ENCODE data around the gene CORIN. TPM values are rescaled to one million over a fixed set of nuclear protein-coding genes. Genes with fewer than 3 reads are reported as not detected.

The CORIN gene
- total and polyA plus RNA-seq, 7 donors: under 0.01 to 2.5 (median 0.34) TPM

DNA sequence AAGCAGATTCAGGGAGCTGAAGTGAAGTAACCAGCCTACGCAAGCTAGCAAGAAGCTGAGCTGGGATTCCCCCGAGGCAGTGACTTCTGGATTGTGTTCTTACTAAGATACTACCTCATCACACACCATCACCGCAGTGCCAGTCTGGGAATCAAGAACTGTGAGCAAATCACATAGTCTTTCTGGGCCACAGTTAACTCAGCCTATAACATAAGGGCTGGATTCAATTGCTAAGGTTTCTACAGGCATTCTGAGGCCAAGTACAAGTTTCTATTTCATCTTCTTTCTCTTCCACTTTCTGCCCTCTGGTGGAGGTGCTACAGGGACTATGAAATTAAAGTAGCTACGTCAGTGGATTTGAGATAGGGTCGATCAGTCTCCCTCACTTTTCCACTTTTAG lies 1.4 kb upstream of the CORIN start:
- TF ChIP-seq POLR2AphosphoS5 (IDR thresholded peaks at IDR 0.05) (no peak), EP300 (IDR thresholded peaks at IDR 0.05) (no peak), POLR2A (IDR thresholded peaks at IDR 0.05) (no peak)
- TF ChIP-seq, protein P1, sequence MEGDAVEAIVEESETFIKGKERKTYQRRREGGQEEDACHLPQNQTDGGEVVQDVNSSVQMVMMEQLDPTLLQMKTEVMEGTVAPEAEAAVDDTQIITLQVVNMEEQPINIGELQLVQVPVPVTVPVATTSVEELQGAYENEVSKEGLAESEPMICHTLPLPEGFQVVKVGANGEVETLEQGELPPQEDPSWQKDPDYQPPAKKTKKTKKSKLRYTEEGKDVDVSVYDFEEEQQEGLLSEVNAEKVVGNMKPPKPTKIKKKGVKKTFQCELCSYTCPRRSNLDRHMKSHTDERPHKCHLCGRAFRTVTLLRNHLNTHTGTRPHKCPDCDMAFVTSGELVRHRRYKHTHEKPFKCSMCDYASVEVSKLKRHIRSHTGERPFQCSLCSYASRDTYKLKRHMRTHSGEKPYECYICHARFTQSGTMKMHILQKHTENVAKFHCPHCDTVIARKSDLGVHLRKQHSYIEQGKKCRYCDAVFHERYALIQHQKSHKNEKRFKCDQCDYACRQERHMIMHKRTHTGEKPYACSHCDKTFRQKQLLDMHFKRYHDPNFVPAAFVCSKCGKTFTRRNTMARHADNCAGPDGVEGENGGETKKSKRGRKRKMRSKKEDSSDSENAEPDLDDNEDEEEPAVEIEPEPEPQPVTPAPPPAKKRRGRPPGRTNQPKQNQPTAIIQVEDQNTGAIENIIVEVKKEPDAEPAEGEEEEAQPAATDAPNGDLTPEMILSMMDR (IDR thresholded peaks at IDR 0.05): no peak
- H3K4me3 ChIP-seq: no peak overlapping the region
- H3K27ac ChIP-seq: no peak overlapping the region
- H3K36me3 ChIP-seq: peaks cover 0 to 11% (median 0%) of the 10 kb centered on the region in 4 donors
- no peaks in the 10 kb centered on the region for H3K9me3 ChIP-seq
- WGBS, 2 donors: 71 to 82% methylated on average over 5 of the region's 5 CpGs
- H3K4me1 ChIP-seq: peaks cover 0 to 31% (median 26%) of the 10 kb centered on the region in 4 donors
- H3K27me3 ChIP-seq: peaks cover 0 to 5% (median 0%) of the 10 kb centered on the region in 3 donors
- intact Hi-C loops (cut with DNase I): loop anchor here (10.0 kb wide), 1 partner anchor 164 kb away; no protein-coding TSS in a partner anchor
- no peak for DNase-seq

DNA sequence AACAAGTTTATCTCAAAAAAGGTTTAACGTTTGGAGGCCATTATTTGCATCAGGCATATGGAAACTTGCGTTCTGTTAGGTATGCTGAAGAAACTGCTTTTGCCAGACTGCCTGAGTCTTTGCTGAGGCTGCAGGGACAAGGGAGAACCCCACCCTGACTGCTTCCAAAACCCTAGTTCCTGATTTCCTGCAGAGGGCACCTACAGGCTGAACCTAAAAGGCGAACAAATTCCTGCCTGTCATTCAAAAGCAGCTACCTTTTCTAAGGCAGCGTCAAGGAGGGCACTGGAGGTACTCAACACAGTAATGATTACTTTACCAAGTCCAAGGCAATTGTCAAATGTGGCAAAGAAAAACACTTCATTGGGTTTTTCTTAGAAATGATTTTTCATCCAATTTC lies 578 bp upstream of the CORIN start:
- no peak for TF ChIP-seq POLR2A (IDR thresholded peaks at IDR 0.05)
- no peak for TF ChIP-seq EP300 (IDR thresholded peaks at IDR 0.05)
- TF ChIP-seq, protein P1 (IDR thresholded peaks at IDR 0.05): no peak
- Histone ChIP-seq H3K4me3 (no peak overlapping the region), H3K9me3 (no peaks in the 10 kb centered on the region), H3K27ac (no peak overlapping the region), H3K4me1 (peaks cover 0 to 31% (median 26%) of the 10 kb centered on the region in 4 donors), H3K36me3 (peaks cover 0 to 3% (median 0%) of the 10 kb centered on the region in 4 donors), H3K27me3 (peaks cover 0 to 5% (median 0%) of the 10 kb centered on the region in 3 donors)
- intact Hi-C loops (cut with DNase I): loop anchor here (10.0 kb wide), 1 partner anchor 164 kb away; no protein-coding TSS in a partner anchor
- WGBS, 2 donors: 47 to 78% methylated on average over 4 of the region's 4 CpGs
- no peak for DNase-seq

DNA sequence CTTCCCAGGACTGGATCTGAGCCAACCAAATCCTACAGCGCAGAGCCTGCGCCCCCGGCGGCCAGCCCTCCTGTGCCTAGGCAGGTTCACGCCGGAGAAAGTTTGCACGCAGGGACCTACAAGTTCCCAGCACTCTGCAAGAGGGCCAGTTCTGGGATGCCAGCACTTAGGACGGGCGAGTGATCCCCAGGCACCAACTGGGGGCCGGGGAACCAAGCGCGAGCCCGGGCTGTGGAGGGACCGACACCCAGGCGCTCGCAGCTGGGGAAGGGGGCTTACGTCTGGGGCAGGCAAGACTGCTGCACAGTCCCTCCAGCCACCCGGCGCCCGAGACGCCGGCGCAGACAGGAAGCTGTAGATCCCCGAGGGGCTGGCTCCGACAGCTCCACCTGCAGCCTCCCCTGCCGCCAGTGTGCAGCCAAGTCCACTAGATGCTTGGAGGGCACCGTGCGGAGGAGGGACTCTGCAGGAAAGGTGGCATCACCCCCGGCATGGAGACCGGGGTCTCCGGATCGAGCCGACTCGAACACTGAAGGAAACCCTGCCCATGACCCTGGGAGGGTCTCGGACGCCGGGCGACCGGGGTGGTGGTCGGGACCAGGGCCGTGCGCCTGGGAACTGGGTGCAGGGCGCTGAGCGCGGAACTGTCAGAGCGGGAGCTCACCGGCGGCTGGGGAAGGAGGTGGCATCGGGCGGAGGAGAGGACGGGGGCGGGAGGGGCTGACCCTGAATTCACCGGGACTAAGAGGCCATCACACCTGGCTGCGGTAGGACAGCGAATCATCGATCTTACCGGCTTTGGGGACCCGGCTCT lies 566 bp downstream of the CORIN start:
- Histone ChIP-seq H3K27me3 (peaks cover 0 to 9% (median 0%) of the 10 kb centered on the region in 3 donors), H3K4me3 (peak overlapping the region; percentile 15 to 49 (median 43)), H3K27ac (no peak overlapping the region), H3K36me3 (no peaks in the 10 kb centered on the region), H3K4me1 (peaks cover 0 to 31% (median 26%) of the 10 kb centered on the region in 4 donors), H3K9me3 (no peaks in the 10 kb centered on the region)
- DNase-seq: peak; percentile 68
- intact Hi-C loops (cut with DNase I): loop anchor here (10.0 kb wide), 1 partner anchor 162 kb away; no protein-coding TSS in a partner anchor
- TF ChIP-seq POLR2A (IDR thresholded peaks at IDR 0.05) (no peak), POLR2AphosphoS5 (IDR thresholded peaks at IDR 0.05) (peak in 2 of 4 donors; percentile 10 to 13)
- 0 to 1% methylated on average over 58 of the region's 58 CpGs for WGBS, 2 donors

DNA sequence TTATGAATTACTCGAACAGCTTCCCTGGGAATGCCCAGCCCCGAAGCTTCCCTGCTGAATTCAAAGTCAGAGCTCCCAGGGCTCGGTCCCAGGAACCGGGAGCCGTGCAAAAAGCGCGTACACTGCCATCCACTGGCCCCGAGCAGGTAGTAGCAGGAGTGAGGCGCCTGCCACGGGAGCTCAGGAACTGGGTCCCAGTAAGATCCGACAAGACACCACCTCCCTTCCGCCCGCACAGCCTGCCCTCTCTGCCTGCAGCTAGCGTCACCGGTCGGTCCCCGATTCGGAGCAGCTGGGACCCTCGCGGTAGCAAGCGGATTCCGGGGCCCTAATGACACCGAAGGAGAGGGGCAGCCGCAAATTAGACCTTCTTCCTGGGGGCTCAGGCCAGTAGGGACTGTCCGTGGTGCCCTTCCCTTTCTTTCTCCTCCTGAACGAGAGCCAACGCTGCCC lies 1.2 kb downstream of the CORIN start:
- Histone ChIP-seq H3K9me3 (no peaks in the 10 kb centered on the region), H3K36me3 (no peaks in the 10 kb centered on the region), H3K27ac (no peak overlapping the region), H3K4me1 (peaks cover 0 to 31% (median 26%) of the 10 kb centered on the region in 4 donors), H3K4me3 (peak overlapping the region; percentile 15 to 49 (median 43)), H3K27me3 (peaks cover 0 to 9% (median 0%) of the 10 kb centered on the region in 3 donors)
- intact Hi-C loops (cut with DNase I): loop anchor here (10.0 kb wide), 1 partner anchor 162 kb away; no protein-coding TSS in a partner anchor
- TF ChIP-seq, protein P1 (IDR thresholded peaks at IDR 0.05): peak in 3 of 4 experiments; percentile 32 to 53 (median 39)
- TF ChIP-seq POLR2A (IDR thresholded peaks at IDR 0.05): no peak
- peak; percentile 89 for DNase-seq
- WGBS, 2 donors: 0 to 1% methylated on average over 27 of the region's 27 CpGs

DNA sequence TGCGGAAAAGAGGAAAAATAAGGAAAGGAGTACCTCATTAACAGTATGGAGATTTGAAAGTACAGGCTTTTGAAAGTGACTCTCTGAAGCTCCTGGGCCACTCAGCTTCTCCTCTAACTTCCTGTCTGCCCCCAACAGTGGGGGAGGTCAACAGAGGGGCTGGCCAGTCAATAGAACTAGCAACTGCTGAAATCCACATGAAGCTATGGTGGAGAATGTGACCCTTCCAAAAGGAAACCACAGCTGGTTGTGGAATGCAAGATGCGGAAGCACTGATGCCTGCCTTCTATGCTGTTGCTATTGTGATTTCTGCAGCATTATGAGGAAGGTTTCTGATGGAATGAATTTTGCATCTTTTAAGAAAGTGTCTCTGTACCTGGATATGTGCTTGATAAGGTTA lies 2.4 kb downstream of the CORIN start:
- intact Hi-C loops (cut with DNase I): loop anchor here (10.0 kb wide), 1 partner anchor 161 kb away; no protein-coding TSS in a partner anchor
- 75 to 83% methylated on average over 2 of the region's 2 CpGs for WGBS, 2 donors
- H3K4me3 ChIP-seq: no peak overlapping the region
- H3K36me3 ChIP-seq: no peaks in the 10 kb centered on the region
- no peak for TF ChIP-seq EP300 (IDR thresholded peaks at IDR 0.05)
- TF ChIP-seq, protein P1 (IDR thresholded peaks at IDR 0.05): no peak
- TF ChIP-seq POLR2AphosphoS5 (IDR thresholded peaks at IDR 0.05): no peak
- no peak for TF ChIP-seq POLR2A (IDR thresholded peaks at IDR 0.05)
- peaks cover 0 to 31% (median 26%) of the 10 kb centered on the region in 4 donors for H3K4me1 ChIP-seq
- no peak for DNase-seq
- no peaks in the 10 kb centered on the region for H3K9me3 ChIP-seq
- H3K27ac ChIP-seq: no peak overlapping the region
- H3K27me3 ChIP-seq: peaks cover 0 to 9% (median 0%) of the 10 kb centered on the region in 3 donors
